NCI-H2107 treated with DMSO at 0.1 percent for 48 hours (cell line): ENCODE measurements around the gene KCNIP3.
A peak's percentile ranks its signal among the peaks of the same experiment; 100 is the strongest.
"Not testable (repeated sequence)": the region's sequence is repeated elsewhere in the genome, so short reads cannot be mapped to it uniquely, and the experiment has no call there.

Experiments used
- DNase-seq: peaks from one replicate; lab custom pipeline; 2025; ENCODE audit not compliant: unreplicated experiment; lab: John Stamatoyannopoulos, UW

The KCNIP3 gene

DNA sequence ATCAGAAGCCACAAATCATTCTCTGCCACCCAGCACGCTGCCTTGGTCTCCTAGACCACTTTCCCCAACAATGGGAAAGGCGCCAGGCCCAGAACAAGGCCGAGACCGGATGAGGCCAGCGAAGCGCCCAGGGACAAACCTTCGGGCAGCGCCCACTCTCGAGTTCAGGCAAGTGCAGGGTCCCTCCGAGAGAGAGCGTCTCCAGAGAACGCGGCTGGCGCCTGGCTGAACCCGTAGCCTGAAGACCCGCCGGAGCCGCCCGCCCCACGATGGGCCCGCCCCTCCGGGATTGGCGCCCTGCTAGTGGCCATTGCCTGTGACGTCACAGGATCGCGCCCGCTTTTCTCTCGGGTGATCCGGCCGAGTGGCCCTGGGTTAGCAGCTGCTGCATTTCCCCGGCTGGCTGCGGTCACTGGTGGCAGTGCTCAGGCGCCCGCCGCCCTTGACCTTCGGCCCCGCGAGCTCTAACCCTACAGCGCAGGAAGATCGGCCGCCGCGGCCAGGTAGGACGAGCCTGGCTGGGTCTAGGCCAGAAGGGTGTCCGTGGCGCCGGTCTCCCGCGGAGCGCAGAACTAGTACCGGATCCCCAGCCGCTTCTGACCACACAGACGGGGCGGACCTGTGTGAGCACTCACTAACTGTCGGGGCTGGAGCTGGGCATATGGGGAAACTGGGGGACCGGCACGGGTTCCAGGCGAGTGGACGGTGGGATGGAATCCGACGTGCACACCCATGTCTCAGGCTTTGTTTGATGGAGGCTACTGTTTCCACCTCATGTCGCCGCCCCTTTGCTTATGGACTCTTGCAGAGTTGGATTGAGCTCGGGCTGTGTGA is 105.4 kb downstream of the KCNIP3 start, which contains the start of gene FAHD2A:
Gene FAHD2A (plus strand): TSS at position 339 of the 834 bp plus-strand sequence. CDS start 2,851 bp downstream, outside the sequence.
- peak; percentile 74 for DNase-seq

DNA sequence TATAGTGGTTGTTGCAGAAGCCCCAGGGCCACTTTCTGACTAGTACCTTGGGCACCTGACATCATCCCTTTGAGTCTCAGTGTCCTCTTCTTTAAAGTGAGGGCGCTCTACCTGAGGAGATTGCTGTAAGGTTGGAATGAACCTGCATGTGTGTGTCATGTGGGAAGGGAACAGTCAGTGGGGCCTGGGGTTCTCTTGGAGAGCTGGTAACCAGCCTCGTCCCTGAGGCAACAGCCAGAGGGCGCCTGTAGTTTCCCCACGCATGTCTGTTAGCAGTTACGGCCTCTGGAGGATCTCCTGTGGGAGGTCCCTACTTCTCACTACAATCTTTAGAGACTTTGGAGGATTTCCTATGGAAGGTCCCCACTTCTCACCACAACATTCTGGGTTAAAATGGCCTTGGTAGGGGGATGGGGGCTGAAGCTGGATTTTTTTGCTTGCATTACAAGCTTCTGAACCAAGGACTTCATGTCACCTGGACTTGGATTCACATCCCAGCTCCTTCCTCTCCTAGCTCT is 106.1 kb downstream of the KCNIP3 start:
- DNase-seq = peak; percentile 13

DNA sequence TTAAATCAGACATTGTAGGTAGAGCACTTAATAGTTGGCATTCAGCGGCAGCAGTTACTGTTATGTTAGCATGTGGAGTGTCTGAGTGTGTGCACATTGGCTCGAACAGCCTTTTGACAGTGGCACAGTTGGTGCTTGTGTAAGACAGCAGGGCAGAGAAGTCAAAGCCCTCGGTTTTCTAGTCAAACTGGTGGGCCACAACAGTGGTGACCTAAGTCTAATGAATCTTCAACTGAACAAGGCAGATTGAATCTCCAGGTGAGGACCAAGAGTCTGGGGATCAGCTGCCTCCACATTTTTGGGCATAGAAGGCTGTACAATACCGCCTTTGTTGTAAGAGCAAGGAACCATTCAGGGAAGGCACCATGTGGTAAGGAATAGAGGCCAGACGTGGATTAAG is 106.7 kb downstream of the KCNIP3 start:
- DNase-seq = not testable (repeated sequence)

DNA sequence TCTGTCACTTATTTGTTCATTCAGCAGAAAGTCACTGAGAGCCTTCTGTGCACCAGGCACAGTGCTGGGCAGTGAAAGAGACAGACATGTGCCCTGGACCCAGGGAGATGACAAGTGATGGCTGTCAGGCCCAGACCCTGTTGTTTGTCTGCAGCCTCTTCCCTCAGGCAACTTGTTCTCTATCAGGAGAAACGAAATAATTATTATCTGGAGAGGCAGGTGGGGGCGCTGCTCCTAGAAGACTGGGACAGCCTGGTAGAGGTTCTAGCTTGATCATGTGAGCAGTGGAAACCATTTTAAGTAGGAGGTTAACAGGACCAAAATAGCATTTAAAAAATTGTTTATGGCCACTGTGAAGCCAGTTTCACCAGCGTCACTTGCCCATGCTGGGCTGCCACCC is 107.5 kb downstream of the KCNIP3 start:
- DNase-seq = not testable (repeated sequence)

DNA sequence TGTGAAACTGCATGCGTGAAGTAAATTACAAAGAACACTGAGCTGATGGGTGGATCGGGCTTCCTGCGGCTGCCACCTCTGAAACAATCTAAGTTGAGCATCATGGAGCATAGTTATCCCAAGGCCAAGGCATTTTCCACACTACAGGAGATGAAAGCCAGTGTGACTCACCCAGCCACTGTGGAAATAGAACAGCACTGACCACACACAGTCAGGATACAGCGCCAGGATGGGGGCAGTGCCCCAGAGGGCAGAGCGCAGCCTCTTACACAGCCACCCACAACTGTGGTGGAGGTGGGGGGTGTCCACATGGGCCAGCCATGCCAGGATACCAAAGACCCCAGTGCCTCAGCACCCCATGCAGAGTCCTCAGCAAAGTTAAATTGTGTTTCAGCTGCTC is 114.1 kb downstream of the KCNIP3 start:
- not testable (repeated sequence) for DNase-seq

DNA sequence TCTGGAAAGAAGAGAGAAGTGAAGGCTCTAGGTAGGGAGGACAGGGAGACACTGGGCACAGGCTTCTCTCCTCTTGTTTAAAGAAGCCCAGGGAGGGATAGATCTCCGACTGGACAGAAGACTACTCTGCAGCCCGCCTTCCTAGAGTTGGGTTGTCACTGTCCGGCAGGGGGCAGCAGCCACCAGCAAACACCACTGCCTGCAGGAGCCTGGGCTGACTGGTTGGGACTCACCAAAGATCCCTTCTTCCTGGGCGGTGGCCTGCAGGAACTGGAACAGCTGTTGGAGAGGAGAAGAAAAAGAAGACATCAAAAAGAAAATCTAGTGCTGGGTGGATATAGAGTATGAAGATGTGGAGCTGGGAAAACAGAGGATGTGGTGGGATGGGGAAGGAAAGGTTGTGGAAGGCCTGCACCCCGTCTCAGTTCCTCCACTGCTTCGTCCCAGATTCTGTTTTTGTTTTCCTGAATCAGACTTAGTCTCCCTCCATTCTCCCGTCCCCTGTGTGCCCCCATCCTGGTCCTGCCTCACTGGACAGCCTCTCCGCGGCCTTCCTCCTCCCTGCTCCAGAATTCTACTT is 117.0 kb downstream of the KCNIP3 start:
- DNase-seq = peak; percentile 40

DNA sequence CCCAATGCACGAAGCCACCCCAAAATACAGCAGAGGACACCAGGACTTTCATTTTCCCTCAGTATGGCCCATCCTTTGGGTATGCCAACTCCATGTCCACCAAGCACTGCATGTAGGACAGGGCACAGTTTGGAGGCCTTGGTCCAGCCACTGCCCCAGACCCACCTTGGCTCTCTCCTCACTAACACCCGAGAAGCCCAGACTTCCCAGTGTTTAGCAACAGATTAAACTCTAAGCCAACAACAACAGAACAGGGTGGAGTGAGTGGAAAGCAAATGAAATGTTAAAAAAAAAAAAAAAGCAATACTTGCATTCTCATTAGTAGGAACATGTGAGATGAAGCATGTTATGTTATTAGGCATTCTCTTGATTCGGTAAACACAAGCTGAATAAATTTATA is 118.0 kb downstream of the KCNIP3 start:
- not testable (repeated sequence) for DNase-seq

DNA sequence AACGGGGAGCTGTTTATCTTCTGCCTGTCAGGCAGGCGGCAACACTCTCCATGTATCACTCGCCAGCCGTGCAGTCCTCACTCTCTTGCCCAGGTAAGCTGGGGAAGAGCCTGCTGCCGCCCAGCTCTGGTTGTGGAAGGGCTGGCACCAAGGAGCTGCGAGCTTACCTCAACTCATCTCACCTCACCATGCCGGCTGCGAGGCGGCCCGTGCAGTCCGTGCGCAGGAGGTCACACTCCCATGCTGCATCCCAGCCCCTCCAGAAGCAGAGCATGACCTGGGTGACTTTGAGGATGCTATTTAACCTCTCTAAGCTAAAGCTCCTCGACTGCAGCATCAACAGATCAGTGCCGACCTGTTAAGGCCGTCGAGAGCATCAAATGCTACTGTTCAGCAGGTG is 118.4 kb downstream of the KCNIP3 start:
- DNase-seq = not testable (repeated sequence)

DNA sequence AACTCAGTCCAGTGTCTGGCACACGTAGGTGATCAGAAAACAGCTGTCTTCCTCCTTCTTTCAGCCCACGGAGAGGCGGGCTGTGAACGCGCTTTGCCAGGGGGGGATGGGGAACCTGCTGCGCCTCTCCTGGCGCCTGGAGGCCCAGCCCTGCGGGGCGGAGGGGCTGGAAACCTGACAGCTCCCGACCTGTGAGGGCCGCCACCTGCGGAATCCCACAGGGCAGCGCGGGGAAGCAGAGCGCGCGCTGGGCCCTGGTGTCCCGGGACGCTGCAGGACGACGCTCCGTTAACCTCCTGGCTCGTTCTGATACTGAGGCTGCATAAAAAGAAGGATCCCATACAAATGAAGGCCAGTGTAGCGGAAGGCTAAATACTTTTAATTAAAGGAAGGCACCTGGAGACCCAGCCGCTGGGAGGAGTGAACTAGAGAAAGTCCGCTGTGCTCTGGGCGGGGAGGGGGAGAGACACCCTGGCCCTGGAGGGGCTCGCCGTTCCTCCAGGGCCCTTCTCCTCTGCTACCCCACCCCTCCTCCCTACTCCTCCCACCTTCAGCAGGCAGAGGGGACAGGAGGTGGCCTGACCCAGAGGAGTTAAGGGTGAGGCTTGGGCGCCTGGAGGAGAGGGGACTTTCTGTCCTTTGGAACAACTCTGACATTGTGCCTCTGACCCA is 130.2 kb downstream of the KCNIP3 start:
- not testable (repeated sequence) for DNase-seq

DNA sequence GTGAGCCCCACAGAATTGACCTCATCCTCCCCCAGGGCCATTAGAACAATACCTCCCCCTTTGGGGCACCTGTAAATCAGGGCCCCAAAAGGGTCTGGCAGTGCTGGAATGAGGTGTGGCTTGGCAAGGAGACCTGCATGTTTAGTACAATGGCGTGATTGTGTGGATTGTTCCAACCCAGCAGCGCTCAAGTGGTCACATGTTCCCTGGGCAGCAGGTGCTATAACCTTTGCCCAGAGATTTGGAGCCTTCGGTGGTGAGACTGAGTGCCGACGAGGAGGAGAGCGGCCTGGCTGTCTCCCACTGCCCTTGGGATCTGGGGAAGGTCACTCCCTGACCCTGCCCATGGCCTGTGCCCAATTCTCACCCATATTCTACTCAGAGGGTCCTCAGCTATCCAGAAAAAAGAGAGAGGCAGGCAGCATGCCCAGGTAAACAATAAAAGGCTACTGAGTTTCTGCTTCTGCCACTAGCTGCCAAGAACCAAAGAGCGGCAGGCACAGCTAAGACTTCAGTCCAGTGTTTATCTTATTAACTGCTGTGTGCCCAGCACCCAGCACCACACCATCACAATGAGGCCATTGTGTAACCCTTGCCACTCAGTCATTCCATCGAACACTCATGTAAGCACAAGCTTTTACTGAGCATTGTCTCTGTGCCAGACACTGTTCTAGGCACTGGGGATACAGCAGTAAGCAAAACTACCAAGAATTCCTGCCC is 132.8 kb downstream of the KCNIP3 start:
- not testable (repeated sequence) for DNase-seq

DNA sequence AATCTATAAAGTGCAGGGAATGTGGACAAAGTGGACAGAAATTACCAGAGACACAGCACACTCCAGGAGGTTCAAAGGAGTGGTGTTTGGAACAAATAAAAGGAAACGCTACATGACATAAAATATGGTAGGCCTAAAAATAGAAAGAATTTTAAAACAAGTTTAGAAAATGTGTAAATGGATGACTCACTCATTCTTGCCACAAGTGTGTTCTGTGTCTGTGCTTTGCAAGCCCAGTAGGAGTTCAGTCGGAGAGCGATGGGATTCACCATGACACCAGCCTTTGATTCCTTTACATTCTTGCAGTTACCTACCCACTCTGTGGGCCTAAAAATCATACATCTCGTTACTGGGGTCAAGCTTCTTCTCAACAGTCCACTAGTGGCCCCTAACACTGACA is 136.2 kb downstream of the KCNIP3 start:
- DNase-seq = not testable (repeated sequence)

DNA sequence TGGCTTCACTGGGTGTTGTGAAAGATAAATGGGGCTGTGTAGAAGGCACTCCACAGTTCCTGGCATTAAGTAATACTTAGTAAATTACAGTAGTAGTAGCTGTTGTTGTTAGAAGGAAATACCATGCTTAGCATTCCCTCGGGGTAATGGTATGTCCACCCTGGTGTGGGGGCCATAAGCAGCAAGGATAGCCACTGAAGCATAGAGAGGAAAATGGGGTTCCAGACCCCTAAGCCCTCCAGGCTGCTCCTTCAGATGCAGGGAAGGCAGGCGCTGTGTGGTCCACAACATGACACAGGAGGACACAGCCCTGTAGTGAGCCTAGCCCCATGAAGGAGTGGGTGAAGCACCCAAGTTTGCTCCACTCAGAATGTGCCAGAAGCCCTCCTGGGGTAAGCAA is 136.8 kb downstream of the KCNIP3 start:
- DNase-seq = not testable (repeated sequence)

DNA sequence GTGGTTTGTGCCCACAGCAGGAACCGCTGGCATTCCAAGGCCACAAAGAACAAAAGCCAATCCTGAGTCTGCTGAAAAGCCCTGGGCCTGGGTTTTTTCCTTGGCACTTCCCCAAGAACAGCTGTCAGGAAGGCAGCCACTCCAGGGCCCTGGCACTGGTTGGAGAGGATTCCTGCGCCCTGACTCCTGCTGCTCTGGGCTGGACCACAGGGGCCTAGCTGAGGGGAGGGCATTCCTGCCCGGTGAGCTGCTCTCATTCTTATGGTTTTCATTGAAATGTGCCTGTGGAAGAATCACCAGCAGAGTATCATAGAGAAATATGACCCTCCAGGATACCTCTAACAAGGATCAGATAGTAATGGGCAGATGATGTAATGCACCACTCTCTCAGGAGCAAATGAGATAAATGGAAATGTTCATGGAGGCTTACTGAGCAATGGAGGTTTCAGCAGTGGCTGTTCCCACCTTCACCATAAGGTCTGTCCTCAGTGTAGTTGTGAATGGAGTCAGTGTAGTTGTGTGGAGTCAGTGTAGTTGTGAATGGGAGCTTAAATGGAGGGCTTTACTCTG is 137.4 kb downstream of the KCNIP3 start:
- DNase-seq = not testable (repeated sequence)

DNA sequence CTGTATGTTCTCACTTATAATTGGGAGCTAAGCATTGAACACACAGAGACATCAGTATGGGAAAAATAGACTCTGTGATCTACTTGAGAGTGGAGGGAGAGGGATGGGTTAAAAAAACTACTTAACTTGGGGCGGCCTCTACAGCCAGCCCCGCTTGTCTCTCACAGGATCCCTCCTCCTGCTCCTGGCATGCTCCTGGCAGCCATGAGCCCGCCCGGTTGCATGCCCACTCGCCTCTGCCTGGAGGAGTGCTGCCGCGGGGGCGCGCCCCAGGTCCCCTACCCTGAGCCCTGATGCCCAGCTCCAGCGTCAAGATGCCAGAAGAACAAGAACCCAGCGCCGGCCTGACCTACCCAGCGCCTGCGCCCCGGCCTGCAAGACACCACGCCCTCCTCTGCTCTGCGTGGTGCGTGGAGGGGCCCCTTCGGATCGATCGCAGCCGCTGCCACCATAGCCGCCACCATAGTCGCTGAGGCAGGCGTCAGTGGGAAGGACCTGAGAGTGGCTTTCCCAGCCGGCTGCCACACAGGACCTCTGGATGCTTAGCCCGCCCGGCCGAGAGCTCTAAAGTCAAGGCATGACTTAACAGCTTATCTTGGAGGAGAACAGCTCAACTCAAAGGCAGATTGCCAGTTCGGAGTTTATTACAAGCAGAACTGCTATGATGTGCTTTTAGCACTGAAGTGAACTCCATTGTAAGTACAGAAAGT is 138.2 kb downstream of the KCNIP3 start:
- DNase-seq = not testable (repeated sequence)
